Measurements from ENCODE around the gene GALP.

GALP gene

GRCh38 chr19:56142087-56142787 lies 33.6 kb upstream of the GALP start:
- Histone ChIP-seq H3K79me2 (ENCODE audit: insufficient read depth, low read length) (peaks cover 34% of the 10 kb centered on the region), H2AFZ (ENCODE audit: low read depth, low read length, severe bottlenecking) (no peak overlapping the region), H3K9me2 (replicated peaks; ENCODE audit: insufficient read depth, low read length) (no peaks in the 10 kb centered on the region), H3K9ac (ENCODE audit: low read length) (peak overlapping the region; percentile 12), H3K27ac (ENCODE audit: low read depth, low read length) (no peak overlapping the region), H3K4me2 (ENCODE audit: low read depth, low read length, poor library complexity, severe bottlenecking) (peak overlapping the region; percentile 59), H4K20me1 (ENCODE audit: low read depth, low read length) (no peaks in the 10 kb centered on the region), H3K36me3 (ENCODE audit: low read length) (no peaks in the 10 kb centered on the region), H3K27me3 (ENCODE audit: low read length) (no peaks in the 10 kb centered on the region), H3K4me3 (ENCODE audit: insufficient read depth, low read length, poor library complexity, severe bottlenecking) (peak overlapping the region; percentile 55), H3F3A (ENCODE audit: insufficient read depth) (no peaks in the 10 kb centered on the region), H3K9me3 (ENCODE audit: insufficient read depth, low read length) (no peaks in the 10 kb centered on the region)
- no peak for TF ChIP-seq CTCF (IDR thresholded peaks at IDR 0.05; ENCODE audit: insufficient read depth, low read length, poor library complexity, severe bottlenecking)
- TF ChIP-seq EZH2phosphoT487 (conservative IDR thresholded peaks at IDR 0.05; ENCODE audit: low read length) = no peak

GRCh38 chr19:56142897-56143434 lies 32.8 kb upstream of the GALP start:
- H3K36me3 ChIP-seq (ENCODE audit: low read length) = no peaks in the 10 kb centered on the region
- H3K9me2 ChIP-seq (replicated peaks; ENCODE audit: insufficient read depth, low read length) = no peaks in the 10 kb centered on the region
- no peak overlapping the region for H3K4me2 ChIP-seq (ENCODE audit: low read depth, low read length, poor library complexity, severe bottlenecking)
- H4K20me1 ChIP-seq (ENCODE audit: low read depth, low read length) = no peaks in the 10 kb centered on the region
- H3K9ac ChIP-seq (ENCODE audit: low read length) = no peak overlapping the region
- H2AFZ ChIP-seq (ENCODE audit: low read depth, low read length, severe bottlenecking) = no peak overlapping the region
- H3K27ac ChIP-seq (ENCODE audit: low read depth, low read length) = no peak overlapping the region
- no peaks in the 10 kb centered on the region for H3K27me3 ChIP-seq (ENCODE audit: low read length)
- H3K9me3 ChIP-seq (ENCODE audit: insufficient read depth, low read length) = no peaks in the 10 kb centered on the region
- H3K4me3 ChIP-seq (ENCODE audit: insufficient read depth, low read length, poor library complexity, severe bottlenecking) = no peak overlapping the region
- no peak for TF ChIP-seq CTCF (IDR thresholded peaks at IDR 0.05; ENCODE audit: insufficient read depth, low read length, poor library complexity, severe bottlenecking)
- TF ChIP-seq EZH2phosphoT487 (conservative IDR thresholded peaks at IDR 0.05; ENCODE audit: low read length) = no peak
- peaks cover 34% of the 10 kb centered on the region for H3K79me2 ChIP-seq (ENCODE audit: insufficient read depth, low read length)
- H3F3A ChIP-seq (ENCODE audit: insufficient read depth) = no peaks in the 10 kb centered on the region

- Histone ChIP-seq H3K9ac (ENCODE audit: low read length) (no peak overlapping the region), H3K4me3 (ENCODE audit: insufficient read depth, low read length, poor library complexity, severe bottlenecking) (no peak overlapping the region), H3K9me2 (replicated peaks; ENCODE audit: insufficient read depth, low read length) (no peaks in the 10 kb centered on the region), H3K27ac (ENCODE audit: low read depth, low read length) (no peak overlapping the region), H3K9me3 (ENCODE audit: insufficient read depth, low read length) (no peaks in the 10 kb centered on the region), H3K36me3 (ENCODE audit: low read length) (no peaks in the 10 kb centered on the region), H3K4me2 (ENCODE audit: low read depth, low read length, poor library complexity, severe bottlenecking) (no peak overlapping the region), H2AFZ (ENCODE audit: low read depth, low read length, severe bottlenecking) (no peak overlapping the region), H3F3A (ENCODE audit: insufficient read depth) (no peaks in the 10 kb centered on the region), H4K20me1 (ENCODE audit: low read depth, low read length) (no peaks in the 10 kb centered on the region), H3K27me3 (ENCODE audit: low read length) (no peaks in the 10 kb centered on the region), H3K79me2 (ENCODE audit: insufficient read depth, low read length) (peaks cover 34% of the 10 kb centered on the region)
- TF ChIP-seq CTCF (IDR thresholded peaks at IDR 0.05; ENCODE audit: insufficient read depth, low read length, poor library complexity, severe bottlenecking) (no peak), EZH2phosphoT487 (conservative IDR thresholded peaks at IDR 0.05; ENCODE audit: low read length) (no peak)
These were observed 31.4 kb upstream of the GALP start for GRCh38 chr19:56144376-56144775.

Data from SU-DHL-6 (cell line).